PFSK-1 (cell line): ENCODE results near the gene SETBP1.

ENCODE experiments used
- FOXP2 ChIP-seq: optimal IDR thresholded peaks from 2 replicates; pipeline ENCODE3; 2011; ENCODE audit warnings: borderline replicate concordance, control low read depth, inconsistent platforms; ENCODE audit not compliant: insufficient read depth; ENCODE audit errors: extremely low read length, extremely low read depth
- POLR2AphosphoS5 ChIP-seq: IDR thresholded peaks from 2 replicates; pipeline ENCODE4 v1.6.1; 2012; ENCODE audit warnings: low read depth, mild to moderate bottlenecking, control low read depth, low read length, moderate library complexity
- SIN3A ChIP-seq: IDR thresholded peaks from 2 replicates; pipeline ENCODE4 v1.6.1; 2012; ENCODE audit warnings: mild to moderate bottlenecking, low read length, moderate library complexity, borderline replicate concordance; ENCODE audit not compliant: insufficient read depth
- TAF1 ChIP-seq: IDR thresholded peaks from 2 replicates; pipeline ENCODE4 v1.6.1; 2012; ENCODE audit warnings: low read length, control low read depth, borderline replicate concordance; ENCODE audit not compliant: insufficient read depth
- TF ChIP-seq, protein P1 (sequence below), 2 experiments: IDR thresholded peaks; 2 replicates each; pipeline versions ENCODE4 v1.6.1 to v1.8.0; 2011 to 2012; ENCODE audit warnings: low read depth in 2 of 2, low read length in 2 of 2, control low read depth in 1 of 2, inconsistent platforms in 1 of 2, mild to moderate bottlenecking in 1 of 2, moderate library complexity in 1 of 2; ENCODE audit not compliant: insufficient read depth in 1 of 2

Gene SETBP1

DNA sequence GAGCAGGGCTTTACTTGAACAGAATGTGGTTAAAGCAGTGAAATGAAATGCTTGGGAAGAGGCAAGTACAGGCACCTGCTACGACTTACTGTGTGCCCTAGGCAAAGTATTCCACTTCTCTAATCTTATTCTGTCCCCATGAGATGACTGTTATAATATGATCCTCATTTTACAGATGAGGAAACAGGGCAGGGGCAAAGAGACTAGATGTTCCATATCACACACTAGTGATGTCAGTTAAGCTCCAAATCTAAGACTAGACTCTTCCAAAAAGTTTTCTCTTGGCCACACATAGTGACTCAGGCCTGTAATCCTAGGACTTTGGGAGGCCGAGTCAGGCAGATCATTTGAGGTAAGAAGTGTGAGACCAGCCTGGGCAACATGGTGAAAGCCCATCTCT, 235.0 kb downstream of the SETBP1 start:
- TF ChIP-seq POLR2AphosphoS5 (no peak), SIN3A (no peak), TAF1 (no peak), FOXP2 (no peak)
- TF ChIP-seq, protein P1, sequence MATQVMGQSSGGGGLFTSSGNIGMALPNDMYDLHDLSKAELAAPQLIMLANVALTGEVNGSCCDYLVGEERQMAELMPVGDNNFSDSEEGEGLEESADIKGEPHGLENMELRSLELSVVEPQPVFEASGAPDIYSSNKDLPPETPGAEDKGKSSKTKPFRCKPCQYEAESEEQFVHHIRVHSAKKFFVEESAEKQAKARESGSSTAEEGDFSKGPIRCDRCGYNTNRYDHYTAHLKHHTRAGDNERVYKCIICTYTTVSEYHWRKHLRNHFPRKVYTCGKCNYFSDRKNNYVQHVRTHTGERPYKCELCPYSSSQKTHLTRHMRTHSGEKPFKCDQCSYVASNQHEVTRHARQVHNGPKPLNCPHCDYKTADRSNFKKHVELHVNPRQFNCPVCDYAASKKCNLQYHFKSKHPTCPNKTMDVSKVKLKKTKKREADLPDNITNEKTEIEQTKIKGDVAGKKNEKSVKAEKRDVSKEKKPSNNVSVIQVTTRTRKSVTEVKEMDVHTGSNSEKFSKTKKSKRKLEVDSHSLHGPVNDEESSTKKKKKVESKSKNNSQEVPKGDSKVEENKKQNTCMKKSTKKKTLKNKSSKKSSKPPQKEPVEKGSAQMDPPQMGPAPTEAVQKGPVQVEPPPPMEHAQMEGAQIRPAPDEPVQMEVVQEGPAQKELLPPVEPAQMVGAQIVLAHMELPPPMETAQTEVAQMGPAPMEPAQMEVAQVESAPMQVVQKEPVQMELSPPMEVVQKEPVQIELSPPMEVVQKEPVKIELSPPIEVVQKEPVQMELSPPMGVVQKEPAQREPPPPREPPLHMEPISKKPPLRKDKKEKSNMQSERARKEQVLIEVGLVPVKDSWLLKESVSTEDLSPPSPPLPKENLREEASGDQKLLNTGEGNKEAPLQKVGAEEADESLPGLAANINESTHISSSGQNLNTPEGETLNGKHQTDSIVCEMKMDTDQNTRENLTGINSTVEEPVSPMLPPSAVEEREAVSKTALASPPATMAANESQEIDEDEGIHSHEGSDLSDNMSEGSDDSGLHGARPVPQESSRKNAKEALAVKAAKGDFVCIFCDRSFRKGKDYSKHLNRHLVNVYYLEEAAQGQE (IDR thresholded peaks at IDR 0.05; ENCODE audit: insufficient read depth in 1 of 2, low read depth in 2 of 2, low read length in 2 of 2) = no peak

DNA sequence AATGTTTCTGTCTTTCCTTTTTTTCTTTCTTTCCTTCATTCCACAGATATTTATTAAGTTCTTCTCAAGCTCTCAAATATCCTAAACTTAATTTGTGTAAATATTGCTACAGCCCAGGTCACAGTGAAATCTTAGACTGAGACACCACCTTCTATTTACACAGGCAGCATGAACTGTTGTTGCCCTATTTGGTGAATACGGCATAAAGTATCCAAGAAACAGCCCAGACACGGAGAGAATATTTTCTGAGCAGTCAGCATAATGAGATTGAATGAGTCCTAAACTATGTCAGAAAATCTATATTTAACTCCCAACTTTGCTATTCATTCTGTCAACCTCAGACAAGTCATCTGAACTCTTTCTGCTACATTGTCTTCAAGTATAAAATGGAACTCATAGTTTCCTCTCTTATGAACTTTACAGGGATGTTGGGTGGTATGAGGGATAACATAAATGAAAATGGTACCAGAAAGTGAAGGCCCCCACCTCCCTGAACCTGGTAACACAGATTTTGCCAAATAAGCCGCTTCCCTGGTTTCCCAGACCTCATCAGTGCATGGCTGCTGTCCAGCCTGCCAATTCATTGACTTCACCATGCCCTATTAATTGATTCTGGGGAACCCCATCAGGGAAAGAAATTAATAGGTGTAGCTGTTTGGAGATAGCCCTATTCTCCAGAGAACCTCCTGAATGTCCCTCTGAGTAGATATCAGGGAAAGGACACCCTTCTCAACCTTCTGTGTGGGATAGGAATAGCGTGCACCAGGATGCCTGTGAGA, 235.9 kb downstream of the SETBP1 start:
- TF ChIP-seq, protein P1 (IDR thresholded peaks at IDR 0.05; ENCODE audit: insufficient read depth in 1 of 2, low read depth in 2 of 2, low read length in 2 of 2) = peak in 1 of 2 experiments; percentile 64; a peak in 1 of 4 replicates
- TF ChIP-seq TAF1 = no peak

DNA sequence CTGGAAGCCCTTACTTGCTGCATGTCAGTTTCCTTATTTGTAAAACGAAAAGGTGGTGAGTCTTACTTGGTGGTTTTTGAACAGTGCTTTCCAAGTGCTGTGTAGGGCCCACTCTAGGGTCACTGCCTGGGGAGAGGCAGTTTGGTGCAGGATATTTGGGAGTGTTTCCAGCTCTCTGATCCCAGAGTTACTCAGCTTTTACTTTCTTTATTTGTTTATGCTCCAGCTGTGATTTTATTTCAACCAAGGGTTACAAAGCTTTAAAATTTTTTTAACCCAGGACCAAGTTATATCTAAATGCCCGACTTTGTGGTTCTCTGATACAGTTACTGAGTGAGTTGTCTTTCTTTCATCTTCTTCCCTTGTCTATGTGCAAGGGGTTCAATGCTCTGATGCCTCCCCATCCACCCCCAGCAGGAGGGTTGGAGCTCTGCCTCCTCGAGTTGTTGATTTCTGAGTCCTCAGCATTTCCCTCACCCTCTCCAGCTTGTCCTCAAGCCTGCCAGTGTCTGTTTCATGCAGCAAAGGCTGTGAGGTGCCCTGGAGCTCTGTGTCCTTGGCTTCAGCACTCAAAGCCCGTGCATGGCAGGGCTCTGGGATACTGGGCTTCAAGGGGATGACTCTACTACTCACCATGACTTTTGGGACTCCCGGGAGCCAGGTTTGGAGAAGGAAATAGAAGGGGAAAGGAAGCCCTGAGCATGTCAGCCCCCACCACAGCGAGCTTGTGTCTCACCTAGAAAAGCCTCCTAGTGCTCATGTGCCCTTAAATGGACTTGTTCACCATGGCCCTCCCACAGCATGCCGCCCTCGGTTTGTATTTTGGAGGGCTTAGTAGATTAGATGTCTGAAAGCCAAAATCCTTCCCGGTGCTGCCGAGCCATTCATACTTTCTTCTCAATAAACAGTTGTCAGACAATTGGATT, 236.8 kb downstream of the SETBP1 start:
- TF ChIP-seq FOXP2 (no peak), SIN3A (no peak)
- TF ChIP-seq, protein P1 (IDR thresholded peaks at IDR 0.05; ENCODE audit: insufficient read depth in 1 of 2, low read depth in 2 of 2, low read length in 2 of 2) = no peak

DNA sequence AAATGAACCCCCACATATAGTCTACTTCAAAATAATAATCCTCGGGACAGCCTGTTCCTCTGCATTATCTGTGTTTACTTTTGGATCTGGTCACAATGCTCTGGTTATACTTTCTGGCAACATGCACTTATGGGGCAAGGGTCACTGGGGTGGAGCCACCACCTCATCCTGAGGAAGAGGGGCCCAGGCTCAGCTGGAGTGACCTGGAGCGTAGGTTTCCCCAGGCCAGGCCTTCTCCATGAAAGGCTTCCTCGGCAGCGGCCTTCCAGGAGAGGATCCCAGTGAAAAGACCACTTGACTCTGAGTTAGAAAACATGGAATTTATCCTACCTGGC, 237.4 kb downstream of the SETBP1 start:
- TF ChIP-seq, protein P1 (IDR thresholded peaks at IDR 0.05; ENCODE audit: insufficient read depth in 1 of 2, low read depth in 2 of 2, low read length in 2 of 2) = no peak
- TF ChIP-seq TAF1 = no peak
- no peak for TF ChIP-seq SIN3A
- TF ChIP-seq POLR2AphosphoS5 = no peak
- no peak for TF ChIP-seq FOXP2
